OCI-M2 (cell line): ENCODE measurements around the gene PLB1.

Source experiments
- DNase-seq: peaks from one replicate; lab custom pipeline; 2025; ENCODE audit not compliant: unreplicated experiment; lab: John Stamatoyannopoulos, UW

Gene PLB1

DNA sequence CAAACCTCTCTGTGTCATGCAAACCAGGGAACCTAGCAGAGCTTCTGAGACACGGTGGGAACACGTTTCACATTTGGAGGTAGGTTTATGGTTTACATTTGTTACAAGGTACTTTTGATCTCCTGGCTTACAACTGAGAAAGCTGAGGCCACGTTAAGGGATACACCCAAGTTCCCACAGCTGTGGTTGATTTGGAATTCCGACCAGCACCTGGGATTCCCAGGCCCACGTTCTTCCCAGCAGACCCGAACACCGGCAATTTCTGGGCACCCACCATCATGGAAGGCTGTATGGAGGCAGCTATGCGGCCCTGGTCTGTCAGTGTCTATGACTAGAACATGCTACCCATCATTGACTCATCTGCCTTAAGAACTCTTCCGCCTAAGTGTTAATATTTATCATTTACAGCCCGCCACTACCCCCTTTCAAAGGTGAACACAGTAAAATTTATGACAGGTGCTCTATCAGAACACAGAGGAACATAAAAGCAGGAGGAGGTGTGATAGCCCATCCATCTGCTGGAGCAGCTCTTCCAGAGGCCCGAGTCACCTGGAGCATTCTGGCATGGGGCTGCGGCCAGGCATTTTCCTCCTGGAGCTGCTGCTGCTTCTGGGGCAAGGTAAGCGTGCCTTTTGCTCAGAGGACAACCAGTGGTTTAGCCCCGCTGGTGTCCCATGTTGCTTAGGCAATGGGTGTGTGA, at the start of gene PLB1:
TSS of gene PLB1 (plus strand) at position 510 of the 700 bp plus-strand sequence. CDS start at position 565, 55 bp downstream.
- DNase-seq: no peak

GRCh38 chr2:28446531-28446930, 49.3 kb upstream of the PLB1 start:
- DNase-seq: no peak

DNA sequence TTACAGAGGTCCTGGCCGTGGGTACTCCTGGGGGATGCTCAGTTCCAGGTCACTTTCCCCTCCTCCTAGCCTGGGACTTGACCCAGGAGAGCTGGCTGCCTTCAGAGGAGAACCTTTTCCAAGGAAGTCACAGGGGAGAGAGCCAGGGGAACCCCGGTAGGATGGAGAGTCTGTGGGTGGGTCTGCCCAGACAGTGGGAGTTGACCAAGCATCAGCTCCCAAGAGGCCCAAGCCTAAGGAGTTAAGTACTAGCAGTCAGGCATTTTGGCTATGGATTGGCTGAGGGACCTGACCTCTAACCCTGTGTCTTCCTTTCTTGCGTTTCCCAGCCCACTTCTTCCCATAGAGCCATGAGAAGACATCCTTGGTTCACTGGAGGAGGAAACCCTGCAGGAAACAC, 48.8 kb upstream of the PLB1 start:
- no peak for DNase-seq

- DNase-seq: no peak
Measured at GRCh38 chr2:28447943-28448792, 47.7 kb upstream of the PLB1 start.

- DNase-seq: no peak
Measured at GRCh38 chr2:28448793-28449100, 47.1 kb upstream of the PLB1 start.

GRCh38 chr2:28449126-28449487, 46.8 kb upstream of the PLB1 start:
- DNase-seq: no peak

DNA sequence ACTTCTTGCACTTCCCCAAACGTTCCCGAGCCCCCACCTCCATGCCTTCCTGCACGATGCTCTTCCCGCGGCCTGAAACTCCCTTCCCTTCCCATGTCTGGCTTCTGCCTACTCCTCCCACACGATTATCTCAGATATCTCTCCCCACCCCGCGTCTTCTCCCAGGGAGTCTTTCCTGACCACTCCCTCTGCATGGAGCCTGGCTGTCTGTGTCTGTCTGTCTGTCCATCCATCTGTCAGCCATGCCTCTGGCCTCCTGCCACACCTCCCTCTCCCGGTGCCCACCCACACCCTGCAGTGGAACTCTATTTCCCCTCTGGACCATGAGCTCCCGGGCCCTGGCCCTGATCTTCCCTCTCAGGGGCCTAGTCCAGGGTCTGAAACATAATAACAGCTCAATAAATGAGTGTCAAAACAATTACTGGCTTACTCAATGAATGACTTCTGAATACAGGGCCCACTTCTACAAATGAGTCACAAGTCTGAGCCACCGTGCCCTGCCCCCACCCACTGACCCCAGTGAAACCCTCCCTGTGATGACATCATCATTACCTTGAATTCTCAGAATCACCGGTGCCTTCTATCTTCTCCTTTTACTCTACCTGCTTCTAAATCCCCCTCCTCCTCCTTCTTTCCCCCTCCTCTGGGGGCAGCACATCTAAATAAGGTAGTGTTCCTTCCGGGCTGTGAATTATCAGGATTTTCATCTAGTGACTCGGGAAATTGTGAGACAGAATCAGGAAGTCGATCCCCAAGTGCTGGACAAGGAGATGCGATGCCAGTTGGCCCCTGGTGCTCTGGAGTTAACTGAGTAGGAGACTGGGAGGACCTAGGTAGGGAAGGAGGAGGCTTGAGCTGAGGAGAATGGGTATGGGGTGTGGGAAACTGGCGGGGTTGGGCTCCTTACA, 46.1 kb upstream of the PLB1 start:
- no peak for DNase-seq

DNA sequence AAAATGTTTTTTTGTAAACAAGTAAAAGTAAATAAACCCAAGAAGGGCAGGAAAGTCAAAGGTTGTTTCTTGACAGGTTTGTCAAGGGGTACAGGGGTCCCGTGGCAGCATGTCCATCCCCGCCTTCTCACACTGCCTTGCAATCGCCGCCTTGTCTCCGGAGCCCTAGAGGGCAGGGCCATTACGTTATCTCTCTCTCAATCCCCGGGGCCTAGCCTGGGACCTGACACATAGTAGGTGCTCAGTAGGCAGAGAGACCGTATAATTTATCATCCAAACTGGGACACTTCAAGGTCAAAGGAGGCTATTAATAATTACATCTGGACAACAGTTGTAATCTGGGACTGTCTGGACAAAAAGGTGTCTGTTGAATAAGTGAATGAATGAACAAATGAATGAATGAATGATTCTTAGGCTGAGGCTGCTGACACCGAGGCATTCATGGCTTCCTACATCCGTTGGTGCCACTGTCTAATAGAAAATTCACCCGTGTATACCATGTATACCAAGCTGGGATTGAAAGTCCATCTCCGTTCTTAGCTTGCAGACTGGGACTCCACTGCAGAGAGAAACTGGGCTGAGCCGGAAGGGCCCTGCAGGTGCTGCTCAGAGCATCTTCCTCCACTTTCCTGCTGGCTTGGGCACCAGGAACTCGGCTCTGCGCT, 44.8 kb upstream of the PLB1 start:
- no peak for DNase-seq

DNA sequence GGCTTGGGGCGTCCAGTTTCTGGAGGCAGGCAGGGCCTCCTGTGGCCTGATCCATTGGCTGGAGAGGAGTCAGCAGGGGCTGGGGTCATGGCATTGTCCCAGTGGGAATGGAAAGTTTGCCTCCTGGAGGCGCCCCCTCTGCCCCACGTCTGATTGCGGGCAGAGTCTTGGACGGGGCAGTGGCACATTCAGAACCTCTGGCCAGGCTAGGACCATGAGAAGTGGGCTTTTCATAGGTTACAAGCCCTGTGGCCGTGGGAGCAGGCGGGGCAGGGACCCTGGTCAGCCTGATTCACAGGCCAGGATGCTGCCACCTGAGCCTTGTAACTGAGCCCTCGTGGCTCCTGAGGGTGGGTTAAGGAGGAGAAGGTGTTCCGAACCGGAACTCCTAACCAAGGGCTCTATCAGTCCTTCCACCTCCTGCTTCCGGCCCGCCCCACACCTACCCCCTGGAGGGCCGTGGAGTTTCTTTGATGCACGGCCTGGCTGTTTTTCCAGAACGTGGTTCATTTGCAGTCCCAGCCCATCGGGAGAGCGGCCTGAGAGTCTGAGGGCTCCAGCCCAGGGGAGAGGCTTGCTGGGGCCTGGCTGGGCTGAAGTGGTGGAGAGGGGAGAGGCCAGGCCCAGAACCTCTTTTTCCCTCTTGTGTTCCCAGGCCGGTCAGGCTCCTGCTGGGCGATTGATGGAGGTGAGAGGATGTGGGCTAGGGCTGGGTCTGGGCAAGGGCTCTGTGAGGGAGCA, 43.9 kb upstream of the PLB1 start:
- DNase-seq: no peak

- DNase-seq: no peak
Measured at GRCh38 chr2:28452534-28453081, 43.3 kb upstream of the PLB1 start.

GRCh38 chr2:28453396-28453795, 42.5 kb upstream of the PLB1 start:
- DNase-seq: no peak

DNA sequence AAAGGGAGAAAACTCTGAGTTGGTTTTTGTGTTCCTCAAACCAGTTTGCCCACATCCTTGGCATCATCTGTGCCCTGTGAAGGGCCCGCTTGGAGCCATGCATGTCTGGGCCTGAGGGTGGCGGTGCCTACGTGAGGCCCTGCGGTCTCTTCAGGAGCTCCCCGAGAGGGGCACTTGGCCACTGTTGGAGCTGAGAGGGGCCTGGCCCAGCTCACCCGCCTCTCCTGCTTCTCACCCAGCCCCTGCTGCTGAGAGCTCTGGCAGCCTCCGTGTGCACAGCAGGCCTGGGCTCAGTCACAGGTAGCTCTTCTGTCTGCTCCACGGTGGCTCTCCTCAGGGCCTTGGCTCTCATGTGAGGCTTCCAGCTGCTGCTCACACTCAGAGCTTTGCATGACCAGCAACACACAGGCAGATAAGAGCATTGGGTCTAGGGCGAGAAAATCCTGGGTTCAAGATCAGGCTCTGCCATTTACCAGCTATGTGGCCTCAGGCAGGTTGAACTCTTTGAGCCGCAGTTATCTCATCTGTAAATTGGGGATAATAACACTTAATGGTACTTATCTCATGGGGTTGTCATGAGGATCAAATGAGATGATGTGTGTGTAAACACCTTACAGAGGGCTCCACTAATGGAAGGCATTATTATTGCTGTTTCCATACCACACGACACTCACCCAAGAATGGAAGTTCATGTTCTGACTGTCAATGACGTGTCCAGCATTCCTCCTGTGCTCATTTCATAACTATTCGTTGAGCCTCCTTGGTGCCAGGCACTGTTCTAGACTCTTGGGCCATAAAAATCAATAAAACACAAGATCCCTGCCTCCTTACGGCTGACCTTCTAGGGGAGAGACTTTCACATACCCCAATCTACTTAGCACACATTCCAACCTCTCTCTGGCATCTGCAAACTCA, 41.6 kb upstream of the PLB1 start:
- DNase-seq: no peak

GRCh38 chr2:28457237-28457636, 38.6 kb upstream of the PLB1 start:
- no peak for DNase-seq

- no peak for DNase-seq
Measured at GRCh38 chr2:28461056-28461455, 34.8 kb upstream of the PLB1 start.

DNA sequence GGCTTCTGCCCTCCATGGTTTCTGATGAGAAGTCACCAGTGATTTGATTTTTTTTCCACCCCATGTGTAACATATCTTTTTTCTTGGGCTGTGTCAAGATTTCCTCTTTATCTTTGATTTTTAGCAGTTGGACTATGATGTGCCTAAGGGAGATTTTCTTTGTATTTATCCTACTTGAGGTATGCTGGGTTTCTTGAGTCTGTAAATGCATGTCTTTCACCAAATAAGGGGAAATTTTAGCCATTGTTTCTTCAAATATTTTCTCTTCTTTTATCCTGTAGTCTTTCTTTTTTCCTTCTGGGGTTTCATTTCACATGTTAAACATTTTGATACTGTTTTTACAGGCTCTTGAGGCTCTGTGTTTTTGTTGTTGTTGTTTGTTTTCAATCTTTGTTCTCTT, 33.7 kb upstream of the PLB1 start:
- DNase-seq: no peak

DNA sequence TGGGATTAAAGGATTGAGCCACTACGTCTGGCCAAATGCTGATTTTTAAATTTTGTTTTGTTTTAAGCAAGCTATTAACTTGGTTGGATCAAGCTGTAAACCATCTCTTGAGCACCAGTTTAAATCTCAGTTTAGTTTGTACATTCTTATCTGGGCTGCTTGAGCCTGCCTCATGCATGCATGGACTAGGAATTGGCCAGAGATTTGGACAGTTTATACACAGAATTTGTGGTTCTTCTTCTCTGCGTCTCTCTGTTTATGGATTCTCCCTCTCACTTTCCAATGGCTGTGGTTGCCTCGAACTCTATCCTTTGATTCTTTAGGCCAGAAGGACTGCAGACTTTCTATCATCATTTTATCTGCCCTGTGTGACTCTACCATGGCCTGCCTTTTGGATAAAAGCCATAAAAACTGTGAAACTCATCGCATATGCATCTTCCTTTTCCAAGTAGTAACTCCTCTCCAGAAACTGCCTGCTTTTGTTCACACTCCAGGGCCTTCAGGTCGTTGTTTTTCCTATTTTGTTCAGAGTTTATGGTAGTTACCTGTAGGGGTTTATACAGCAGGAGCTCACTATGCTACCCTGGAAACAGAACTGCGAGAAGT, 32.5 kb upstream of the PLB1 start:
- no peak for DNase-seq

DNA sequence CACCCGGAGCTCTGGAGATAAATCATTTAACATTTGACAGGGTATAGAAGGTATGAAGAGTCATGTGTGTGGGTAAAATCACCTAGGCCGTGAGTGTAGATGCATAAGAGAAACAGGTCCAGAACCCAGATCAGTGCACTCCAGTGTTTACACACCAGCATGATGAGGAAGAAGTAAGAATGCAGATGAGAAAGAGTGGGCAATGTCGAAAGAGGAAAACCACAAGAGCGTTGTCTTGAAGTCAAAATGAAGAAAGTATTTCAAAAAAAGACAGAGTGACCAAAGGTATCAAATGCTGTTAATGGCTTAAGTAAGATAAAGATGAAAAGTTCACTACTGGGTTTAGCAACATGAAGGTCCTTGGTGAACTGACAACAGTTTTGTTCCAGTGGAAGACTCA, 32.0 kb upstream of the PLB1 start:
- no peak for DNase-seq

GRCh38 chr2:28465148-28465885, 30.5 kb upstream of the PLB1 start:
- DNase-seq: no peak
